GM18505 (cell line): ENCODE measurements around the gene GARIN1A.
"Not testable (repeated sequence)": the region's sequence is repeated elsewhere in the genome, so short reads cannot be mapped to it uniquely, and the experiment has no call there.

Experiments used
- ATAC-seq: cut with Tn5 transposase; IDR thresholded peaks from one replicate; pipeline ENCODE4 v1.9.1; 2021; ENCODE audit not compliant: unreplicated experiment
- POLR2A ChIP-seq: IDR thresholded peaks from 4 replicates; pipeline ENCODE4 v1.6.1; 2011; ENCODE audit warnings: borderline replicate concordance; ENCODE audit not compliant: insufficient read depth, insufficient read length; ENCODE audit errors: extremely low read depth

GARIN1A gene

DNA sequence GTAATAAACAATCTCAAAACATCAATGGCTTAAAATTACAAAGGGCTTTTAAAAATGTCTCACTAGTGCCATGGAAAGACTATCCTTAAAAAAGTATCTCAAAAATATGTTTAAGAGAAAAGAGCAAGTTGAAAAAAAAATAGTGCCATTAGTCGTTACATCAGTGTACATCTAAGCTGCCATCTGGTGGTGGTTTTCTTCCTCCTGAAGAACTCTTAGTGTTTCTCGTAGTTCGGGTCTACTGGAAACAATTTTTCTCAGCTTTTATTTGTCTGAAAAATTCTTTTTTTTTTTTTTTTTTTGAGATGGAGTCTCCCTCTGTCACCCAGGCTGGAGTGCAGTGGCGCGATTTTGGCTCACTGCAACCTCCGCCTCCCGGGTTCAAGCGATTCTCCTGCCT is 5.9 kb upstream of the GARIN1A start:
- no peak for TF ChIP-seq POLR2A
- no peak for ATAC-seq

DNA sequence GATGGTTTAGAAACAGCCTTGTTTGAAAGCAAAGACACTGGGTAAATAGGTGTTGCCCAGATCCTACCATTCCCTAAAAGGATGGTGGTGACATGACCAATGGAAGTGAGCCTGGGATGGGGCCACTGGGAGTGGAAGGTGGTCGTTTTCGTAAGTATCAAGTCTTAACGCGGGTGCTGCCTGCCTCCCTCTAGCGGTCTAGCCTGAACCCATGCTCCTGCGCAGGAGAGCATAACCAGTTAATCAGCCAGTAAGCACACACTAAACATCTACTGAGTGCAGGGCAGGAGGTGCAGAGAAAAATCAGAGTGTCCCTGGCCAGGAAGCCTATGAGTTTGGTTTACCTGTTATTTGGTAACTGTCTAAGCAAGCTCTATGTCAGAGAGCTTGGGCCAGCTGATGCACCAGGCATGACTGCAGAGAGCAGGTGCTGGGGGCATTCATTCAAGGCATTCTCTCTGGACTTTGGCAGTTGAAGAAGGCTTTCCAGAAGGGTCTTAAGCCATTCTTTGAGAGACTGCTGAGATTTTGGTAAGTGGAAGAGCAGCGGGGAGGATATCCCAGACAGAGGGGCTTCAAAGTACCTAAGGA is 930 bp downstream of the GARIN1A start:
- no peak for TF ChIP-seq POLR2A
- no peak for ATAC-seq

DNA sequence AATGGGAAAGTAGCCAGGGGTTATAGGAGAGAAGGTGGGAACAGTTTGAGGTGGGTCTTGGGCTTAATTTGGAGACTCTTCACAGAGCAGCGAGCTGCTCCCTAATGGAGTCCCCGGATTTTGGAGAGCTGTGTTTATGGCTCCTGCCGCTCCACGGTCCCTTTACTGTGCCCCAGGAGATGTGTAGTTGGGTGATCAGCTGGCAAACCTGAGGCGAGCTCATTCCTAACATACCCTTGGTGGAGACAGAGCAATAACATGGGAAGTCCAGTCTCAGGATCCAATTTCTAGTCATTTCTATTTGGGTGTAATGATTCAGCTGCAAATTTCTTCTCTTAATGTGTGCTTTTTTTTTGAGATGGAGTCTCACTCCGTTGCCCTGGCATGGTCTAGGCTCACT is 1.5 kb downstream of the GARIN1A start:
- ATAC-seq: no peak
- no peak for TF ChIP-seq POLR2A

DNA sequence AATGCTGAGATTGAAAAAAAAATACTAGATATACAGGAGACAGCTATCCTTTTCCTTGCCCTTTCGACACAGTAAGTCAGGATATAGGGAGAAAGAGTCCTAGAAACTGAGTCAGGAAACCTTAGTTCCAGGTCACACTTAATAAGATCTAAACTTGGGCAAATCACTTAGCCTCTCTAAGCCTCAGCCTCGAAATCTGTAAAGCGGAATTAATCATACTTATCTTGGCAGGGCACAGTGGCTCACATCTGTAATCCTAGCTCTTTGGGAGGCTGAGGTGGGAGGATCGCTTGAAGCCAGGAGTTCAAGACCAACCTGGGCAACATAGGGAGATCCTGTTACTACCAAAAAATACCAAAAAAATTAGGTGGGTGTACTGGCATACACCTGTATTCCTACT is 4.6 kb downstream of the GARIN1A start:
- no peak for ATAC-seq
- no peak for TF ChIP-seq POLR2A

DNA sequence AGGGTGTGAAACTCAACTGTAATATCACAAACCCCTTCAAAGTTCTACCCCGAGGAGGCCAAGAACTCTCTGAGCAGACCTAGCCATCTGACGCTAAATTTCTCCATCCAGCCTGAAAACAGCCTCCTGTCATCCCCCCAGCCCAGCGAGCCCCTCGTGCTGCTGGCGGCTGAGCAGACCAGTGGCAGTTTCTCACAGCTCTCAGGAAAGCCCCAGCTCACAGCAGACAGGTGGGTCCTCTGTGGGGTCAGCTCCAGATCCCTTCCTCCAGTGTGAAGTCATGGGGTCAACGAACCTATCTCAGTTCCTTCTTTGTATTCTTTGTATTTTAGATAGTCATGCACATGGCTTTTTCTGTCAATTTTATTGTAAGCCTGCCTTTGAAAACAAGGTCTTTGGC is 7.8 kb downstream of the GARIN1A start:
- TF ChIP-seq POLR2A: no peak
- no peak for ATAC-seq

DNA sequence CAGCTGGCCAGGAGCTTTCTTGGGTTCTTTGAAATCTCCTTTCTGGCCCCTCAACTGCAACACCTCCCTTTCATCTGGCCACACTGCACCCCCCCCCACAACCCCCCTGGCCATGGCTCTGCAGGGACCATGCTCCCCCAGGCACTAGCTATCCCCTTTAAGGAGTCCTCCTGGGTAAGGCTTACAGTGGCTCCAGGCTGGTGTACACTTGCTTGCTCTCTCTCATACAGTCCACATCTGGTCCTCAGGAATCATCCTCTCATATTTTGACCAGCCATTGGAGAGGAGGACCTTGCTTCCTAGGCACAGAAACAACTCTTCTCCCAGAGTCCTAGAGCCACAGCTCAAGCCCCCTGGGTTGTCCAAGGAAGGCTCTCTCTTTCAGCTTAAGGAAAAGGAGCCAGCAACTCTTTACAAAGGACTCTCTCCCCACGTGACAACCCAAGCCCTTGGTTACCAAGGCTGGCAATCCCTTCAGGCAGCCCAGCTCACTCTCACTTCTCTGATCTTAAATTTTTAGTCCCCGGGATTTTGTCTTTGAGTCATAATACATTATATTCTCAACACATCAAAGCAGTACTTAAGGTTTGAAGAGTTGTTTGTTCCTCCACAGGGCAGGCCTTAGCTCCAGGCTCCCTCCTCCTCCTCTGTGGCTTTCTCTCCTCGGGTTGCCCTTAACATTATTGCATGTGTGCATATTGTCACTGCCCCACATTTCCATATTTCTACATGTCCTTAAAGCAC is 9.9 kb downstream of the GARIN1A start:
- ATAC-seq: no peak
- no peak for TF ChIP-seq POLR2A

DNA sequence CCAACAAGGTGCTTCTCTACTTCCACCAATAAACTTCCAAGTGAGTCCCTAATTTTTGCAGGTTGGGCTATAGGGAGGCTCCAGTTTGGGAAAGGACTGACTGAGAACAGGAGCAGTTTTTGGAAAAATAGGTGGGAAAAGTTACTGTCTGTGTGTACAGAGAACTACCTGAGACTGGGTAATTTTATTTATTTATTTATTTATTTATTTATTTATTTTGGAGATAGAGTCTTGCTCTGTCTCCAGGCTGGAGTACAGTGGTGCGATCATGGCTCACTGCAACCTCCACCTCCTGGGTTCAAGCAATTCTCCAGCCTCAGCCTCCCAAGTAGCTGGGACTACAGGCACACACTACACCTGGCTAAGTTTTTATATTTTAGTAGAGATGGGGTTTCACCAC is 11.2 kb downstream of the GARIN1A start:
- ATAC-seq: not testable (repeated sequence)

DNA sequence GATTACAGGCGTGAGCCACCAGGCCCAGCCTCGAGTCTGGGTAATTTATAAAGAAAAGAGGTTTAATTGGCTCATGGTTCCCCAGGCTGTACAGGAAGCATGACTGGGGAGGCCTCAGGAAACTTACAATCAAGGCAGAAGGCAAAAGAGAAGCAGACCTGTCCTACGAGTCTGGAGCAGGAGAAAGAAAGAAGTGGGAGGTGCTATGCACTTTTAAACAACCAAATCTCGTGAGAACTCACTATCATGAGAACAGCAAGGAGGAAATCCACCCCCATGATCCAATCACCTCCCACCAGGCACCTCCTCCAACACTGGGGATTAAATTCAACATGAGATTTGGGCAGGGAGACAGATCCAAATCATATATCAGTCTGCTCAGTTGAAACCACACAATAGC is 11.6 kb downstream of the GARIN1A start:
- not testable (repeated sequence) for ATAC-seq

DNA sequence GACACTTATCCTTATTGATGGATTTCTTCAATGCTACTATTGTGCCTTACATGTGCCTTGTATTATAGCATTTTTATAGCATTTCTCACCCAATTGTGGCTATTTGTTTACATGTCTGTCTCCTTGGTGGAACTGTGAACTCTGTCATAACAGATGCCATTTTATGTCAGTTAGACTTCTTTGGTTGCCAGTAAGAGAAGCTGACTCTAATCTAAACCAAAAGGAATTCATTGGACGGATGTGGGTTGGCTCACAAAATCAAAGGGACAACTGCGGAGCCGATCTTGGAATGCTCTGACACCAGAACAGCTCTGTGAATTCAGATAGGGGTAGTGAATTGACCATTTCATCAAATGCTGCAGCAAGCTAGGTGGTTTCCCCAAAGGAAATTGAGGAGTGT is 15.0 kb downstream of the GARIN1A start:
- ATAC-seq: no peak
- no peak for TF ChIP-seq POLR2A

DNA sequence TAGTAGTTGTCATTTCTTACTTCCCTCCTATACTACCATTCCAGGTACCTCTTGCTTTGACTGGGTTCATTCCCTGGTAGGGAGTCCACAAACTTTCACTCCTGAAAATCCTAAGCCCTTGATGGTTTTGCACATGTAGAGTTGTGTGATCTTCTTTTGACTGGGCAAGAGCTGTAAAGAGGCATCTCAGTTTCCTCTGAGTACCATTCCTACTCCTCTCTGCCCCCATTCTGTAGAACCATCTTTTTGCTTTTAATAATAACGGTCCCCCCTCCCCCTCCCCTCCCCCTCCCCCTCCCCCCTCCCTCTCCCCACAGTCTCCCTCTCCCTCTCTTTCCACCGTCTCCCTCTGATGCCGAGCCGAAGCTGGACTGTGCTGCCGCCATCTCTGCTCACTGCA is 16.4 kb downstream of the GARIN1A start:
- TF ChIP-seq POLR2A: no peak
- no peak for ATAC-seq

DNA sequence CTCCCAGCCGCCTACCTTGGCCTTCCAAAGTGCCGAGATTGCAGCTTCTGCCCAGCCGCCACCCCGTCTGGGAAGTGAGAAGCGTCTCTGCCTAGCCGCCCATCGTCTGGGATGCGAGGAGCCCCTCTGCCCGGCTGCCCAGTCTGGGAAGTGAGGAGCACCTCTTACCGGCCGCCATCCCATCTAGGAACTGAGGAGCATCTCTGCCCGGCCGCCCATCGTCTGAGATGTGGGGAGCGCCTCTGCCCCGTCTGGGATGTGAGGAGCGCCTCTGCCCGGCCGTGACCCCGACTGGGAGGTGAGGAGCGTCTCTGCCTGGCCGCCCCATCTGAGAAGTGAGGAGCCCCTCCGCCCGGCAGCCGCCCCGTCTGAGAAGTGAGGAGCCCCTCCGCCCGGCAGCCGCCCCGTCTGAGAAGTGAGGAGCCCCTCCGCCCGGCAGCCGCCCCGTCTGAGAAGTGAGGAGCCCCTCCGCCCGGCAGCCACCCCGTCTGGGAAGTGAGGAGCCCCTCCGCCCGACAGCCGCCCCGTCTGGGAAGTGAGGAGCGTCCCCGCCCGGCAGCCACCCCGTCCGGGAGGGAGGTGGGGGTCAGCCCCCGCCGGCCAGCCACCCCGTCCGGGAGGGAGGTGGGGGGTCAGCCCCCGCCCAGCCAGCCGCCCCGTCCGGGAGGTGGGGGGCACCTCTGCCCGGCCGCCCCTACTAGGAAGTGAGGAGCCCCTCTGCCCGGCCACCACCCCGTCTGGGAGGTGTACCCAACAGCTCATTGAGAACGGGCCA is 17.3 kb downstream of the GARIN1A start:
- not testable (repeated sequence) for ATAC-seq

DNA sequence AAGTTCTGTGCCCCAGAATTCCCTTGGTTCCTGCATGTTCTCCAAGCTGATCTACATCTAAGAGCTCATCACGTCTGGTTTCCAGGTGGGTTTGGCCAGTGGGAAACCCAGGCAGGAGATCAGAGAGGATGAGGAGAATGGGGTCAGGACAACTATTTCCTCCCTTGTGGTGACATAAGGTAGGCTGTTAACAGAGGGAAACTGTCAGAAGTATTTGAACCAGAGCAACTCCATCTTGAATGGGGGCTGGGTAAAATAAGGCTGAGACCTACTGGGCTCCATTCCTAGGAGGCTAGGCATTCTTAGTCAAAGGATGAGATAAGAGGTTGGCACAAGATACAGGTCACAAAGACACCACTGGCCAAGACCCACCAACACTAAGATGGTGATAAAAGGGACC is 19.1 kb downstream of the GARIN1A start:
- ATAC-seq: no peak
- TF ChIP-seq POLR2A: no peak

DNA sequence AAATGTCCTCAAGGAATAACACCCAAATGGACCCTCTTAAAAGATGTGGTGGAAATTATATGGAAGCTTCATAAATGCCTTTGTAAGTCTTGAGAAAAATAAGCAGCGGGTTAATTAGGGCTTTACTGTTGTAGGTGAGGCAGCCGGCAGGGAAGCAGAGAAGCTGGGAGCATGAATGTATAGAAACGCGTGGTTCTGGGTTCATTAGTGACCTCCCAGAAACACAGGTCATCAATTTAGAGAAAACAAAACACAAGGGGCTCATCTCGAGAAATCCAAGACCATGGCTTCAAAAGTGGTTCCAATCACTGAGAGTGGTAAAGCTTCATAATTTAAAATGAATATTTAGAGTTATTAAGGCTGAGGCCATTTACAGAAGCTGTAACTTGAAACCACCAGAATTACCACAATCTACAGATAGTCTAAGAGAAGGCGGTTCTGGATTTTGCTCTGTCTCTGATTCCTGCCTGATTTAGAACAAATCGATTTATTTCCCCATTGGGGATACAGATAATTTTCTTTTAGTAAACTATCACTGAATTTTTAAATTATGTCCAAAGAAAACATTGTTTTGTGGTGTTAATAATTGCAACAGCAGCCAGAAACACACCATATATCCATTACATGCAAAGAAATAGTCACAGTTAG is 20.7 kb downstream of the GARIN1A start:
- ATAC-seq: no peak
- TF ChIP-seq POLR2A: no peak
